ENCODE measurements around the gene MVK. TPM values are rescaled to one million over a fixed set of nuclear protein-coding genes. Genes with fewer than 3 reads are reported as not detected.
"Not testable (repeated sequence)": the region's sequence is repeated elsewhere in the genome, so short reads cannot be mapped to it uniquely, and the experiment has no call there.

Gene MVK
- total and polyA plus RNA-seq, 4 donors = 22.4 to 62.7 (median 37.2) TPM

DNA sequence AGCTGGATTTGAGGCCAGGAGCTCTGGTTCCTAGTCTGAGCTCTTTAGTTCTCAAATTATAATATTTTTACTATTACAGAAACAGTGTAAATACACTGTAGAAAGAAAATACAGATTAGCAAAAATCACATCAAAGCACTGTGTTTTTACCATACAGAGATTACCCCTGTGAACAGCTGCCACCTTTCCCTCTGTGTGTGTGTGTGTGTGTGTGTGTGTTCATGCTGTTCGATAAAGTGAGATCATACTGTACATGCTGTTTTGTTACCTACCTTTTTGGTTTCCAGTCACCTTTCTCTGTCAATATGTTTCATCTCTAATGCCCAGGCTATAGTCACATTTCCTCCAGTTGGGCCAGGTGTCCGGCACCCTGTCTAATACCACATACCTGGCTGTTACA is 26.9 kb downstream of the MVK start:
- no peak overlapping the region for H3K4me3 ChIP-seq
- peaks cover 0 to 13% (median 0%) of the 10 kb centered on the region in 4 donors for H3K36me3 ChIP-seq (ENCODE audit: control insufficient read depth in 4 of 4, insufficient read depth in 4 of 4, low read length in 4 of 4)
- no peak overlapping the region for H3K27ac ChIP-seq (ENCODE audit: low read depth in 1 of 2, low read length in 1 of 2)
- 86 to 93% methylated on average over 2 of the region's 2 CpGs for WGBS, 2 donors
- H3K27me3 ChIP-seq (ENCODE audit: control insufficient read depth in 3 of 3, insufficient read depth in 3 of 3, low read length in 2 of 3) = no peaks in the 10 kb centered on the region
- ATAC-seq (ENCODE audit: insufficient read depth, low FRiP score) (no peak), DNase-seq (no peak)
- H3K9me3 ChIP-seq (ENCODE audit: control insufficient read depth in 4 of 4, insufficient read depth in 3 of 4, low read length in 3 of 4) = no peaks in the 10 kb centered on the region
- no peak overlapping the region for H3K9ac ChIP-seq (ENCODE audit: insufficient read depth in 1 of 2, low read length in 2 of 2)
- H3K4me1 ChIP-seq (ENCODE audit: control insufficient read depth in 5 of 5, insufficient read depth in 5 of 5, low read length in 5 of 5) = peaks cover 0 to 7% (median 3%) of the 10 kb centered on the region in 5 donors
- TF ChIP-seq, protein P1, sequence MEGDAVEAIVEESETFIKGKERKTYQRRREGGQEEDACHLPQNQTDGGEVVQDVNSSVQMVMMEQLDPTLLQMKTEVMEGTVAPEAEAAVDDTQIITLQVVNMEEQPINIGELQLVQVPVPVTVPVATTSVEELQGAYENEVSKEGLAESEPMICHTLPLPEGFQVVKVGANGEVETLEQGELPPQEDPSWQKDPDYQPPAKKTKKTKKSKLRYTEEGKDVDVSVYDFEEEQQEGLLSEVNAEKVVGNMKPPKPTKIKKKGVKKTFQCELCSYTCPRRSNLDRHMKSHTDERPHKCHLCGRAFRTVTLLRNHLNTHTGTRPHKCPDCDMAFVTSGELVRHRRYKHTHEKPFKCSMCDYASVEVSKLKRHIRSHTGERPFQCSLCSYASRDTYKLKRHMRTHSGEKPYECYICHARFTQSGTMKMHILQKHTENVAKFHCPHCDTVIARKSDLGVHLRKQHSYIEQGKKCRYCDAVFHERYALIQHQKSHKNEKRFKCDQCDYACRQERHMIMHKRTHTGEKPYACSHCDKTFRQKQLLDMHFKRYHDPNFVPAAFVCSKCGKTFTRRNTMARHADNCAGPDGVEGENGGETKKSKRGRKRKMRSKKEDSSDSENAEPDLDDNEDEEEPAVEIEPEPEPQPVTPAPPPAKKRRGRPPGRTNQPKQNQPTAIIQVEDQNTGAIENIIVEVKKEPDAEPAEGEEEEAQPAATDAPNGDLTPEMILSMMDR (IDR thresholded peaks at IDR 0.05; ENCODE audit: control extremely low read depth, extremely low read depth) = no peak

DNA sequence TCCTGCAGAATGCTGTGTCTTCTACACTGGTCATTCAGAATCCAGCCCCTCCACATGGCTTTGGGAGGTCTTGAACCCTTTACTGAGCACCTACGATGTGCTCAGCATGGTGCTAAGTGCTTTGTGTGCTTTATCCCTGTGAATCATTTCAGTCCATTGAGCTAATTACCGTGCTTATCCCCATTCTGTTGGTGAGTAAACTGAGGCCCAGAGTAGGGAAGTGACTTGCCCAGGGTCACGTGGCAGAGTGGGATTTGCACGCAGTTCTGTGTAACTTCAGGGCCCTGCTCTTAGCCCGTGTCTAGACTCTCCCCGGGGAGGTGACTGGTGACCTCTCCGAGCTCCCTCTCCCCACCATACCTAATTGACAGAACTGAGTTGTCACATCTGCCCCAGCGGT is 27.4 kb downstream of the MVK start:
- Histone ChIP-seq H3K9me3 (ENCODE audit: control insufficient read depth in 4 of 4, insufficient read depth in 3 of 4, low read length in 3 of 4) (no peaks in the 10 kb centered on the region), H3K27ac (ENCODE audit: low read depth in 1 of 2, low read length in 1 of 2) (no peak overlapping the region), H3K36me3 (ENCODE audit: control insufficient read depth in 4 of 4, insufficient read depth in 4 of 4, low read length in 4 of 4) (peaks cover 0 to 10% (median 0%) of the 10 kb centered on the region in 4 donors), H3K27me3 (ENCODE audit: control insufficient read depth in 3 of 3, insufficient read depth in 3 of 3, low read length in 2 of 3) (no peaks in the 10 kb centered on the region), H3K4me3 (no peak overlapping the region), H3K9ac (ENCODE audit: insufficient read depth in 1 of 2, low read length in 2 of 2) (no peak overlapping the region), H3K4me1 (ENCODE audit: control insufficient read depth in 5 of 5, insufficient read depth in 5 of 5, low read length in 5 of 5) (peaks cover 0 to 9% (median 3%) of the 10 kb centered on the region in 5 donors)
- ATAC-seq (ENCODE audit: insufficient read depth, low FRiP score) = no peak
- WGBS, 2 donors = 85 to 91% methylated on average over 8 of the region's 8 CpGs
- no peak for DNase-seq
- TF ChIP-seq, protein P1 (IDR thresholded peaks at IDR 0.05; ENCODE audit: control extremely low read depth, extremely low read depth) = no peak

DNA sequence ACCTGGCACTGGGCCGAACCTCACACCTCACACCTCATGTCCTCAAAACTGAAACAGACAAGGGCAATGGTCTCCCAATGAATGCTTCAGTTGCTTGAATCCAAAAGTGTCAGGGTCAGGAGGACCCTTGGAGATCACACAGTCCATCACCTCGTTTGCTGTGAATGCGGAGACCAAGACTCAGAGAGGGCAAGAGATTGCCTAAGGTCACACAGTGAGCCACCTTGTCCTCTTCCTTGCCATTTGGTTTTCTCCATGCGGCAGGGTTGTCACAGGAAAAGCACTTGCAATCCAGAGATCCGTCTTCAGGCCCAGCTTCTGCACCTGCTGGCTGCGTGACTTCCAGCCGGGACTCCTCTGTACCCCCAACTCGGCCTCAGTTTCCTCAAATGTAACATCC is 28.0 kb downstream of the MVK start:
- H3K9me3 ChIP-seq (ENCODE audit: control insufficient read depth in 4 of 4, insufficient read depth in 3 of 4, low read length in 3 of 4) = no peaks in the 10 kb centered on the region
- 87 to 94% methylated on average over 8 of the region's 8 CpGs for WGBS, 2 donors
- peaks cover 0 to 15% (median 3%) of the 10 kb centered on the region in 5 donors for H3K4me1 ChIP-seq (ENCODE audit: control insufficient read depth in 5 of 5, insufficient read depth in 5 of 5, low read length in 5 of 5)
- ATAC-seq (ENCODE audit: insufficient read depth, low FRiP score) (no peak), DNase-seq (no peak)
- no peak overlapping the region for H3K27ac ChIP-seq (ENCODE audit: low read depth in 1 of 2, low read length in 1 of 2)
- no peaks in the 10 kb centered on the region for H3K27me3 ChIP-seq (ENCODE audit: control insufficient read depth in 3 of 3, insufficient read depth in 3 of 3, low read length in 2 of 3)
- no peak overlapping the region for H3K4me3 ChIP-seq
- TF ChIP-seq, protein P1 (IDR thresholded peaks at IDR 0.05; ENCODE audit: control extremely low read depth, extremely low read depth) = no peak
- no peak overlapping the region for H3K9ac ChIP-seq (ENCODE audit: insufficient read depth in 1 of 2, low read length in 2 of 2)
- peaks cover 0 to 4% (median 0%) of the 10 kb centered on the region in 4 donors for H3K36me3 ChIP-seq (ENCODE audit: control insufficient read depth in 4 of 4, insufficient read depth in 4 of 4, low read length in 4 of 4)

DNA sequence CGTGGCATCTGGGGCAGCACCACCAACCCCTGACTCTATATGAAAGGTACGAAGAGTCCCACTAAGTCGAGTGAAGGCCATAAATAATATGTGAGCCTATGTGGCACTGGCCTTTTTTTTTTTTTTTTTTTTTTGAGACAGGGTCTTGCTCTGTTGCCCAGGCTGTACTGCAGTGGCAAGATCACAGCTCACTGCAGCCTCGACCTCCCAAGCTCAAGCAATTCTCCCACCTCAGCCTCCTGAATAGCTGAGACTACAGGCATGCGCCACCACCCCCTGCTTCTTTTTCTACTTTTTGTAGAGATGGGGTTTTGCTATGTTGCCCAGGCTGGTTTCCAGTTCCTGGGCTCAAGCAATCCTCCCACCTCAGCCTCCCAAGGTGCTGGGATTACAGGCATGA is 28.5 kb downstream of the MVK start:
- not testable (repeated sequence) for DNase-seq; ATAC-seq (ENCODE audit: insufficient read depth, low FRiP score); H3K36me3 ChIP-seq (ENCODE audit: control insufficient read depth in 4 of 4, insufficient read depth in 4 of 4, low read length in 4 of 4); H3K27me3 ChIP-seq (ENCODE audit: control insufficient read depth in 3 of 3, insufficient read depth in 3 of 3, low read length in 2 of 3); H3K9ac ChIP-seq (ENCODE audit: insufficient read depth in 1 of 2, low read length in 2 of 2); H3K27ac ChIP-seq (ENCODE audit: low read depth in 1 of 2, low read length in 1 of 2); H3K4me3 ChIP-seq; H3K9me3 ChIP-seq (ENCODE audit: control insufficient read depth in 4 of 4, insufficient read depth in 3 of 4, low read length in 3 of 4)
- H3K4me1 ChIP-seq (ENCODE audit: control insufficient read depth in 5 of 5, insufficient read depth in 5 of 5, low read length in 5 of 5) = peaks cover 0 to 21% (median 3%) of the 10 kb centered on the region in 5 donors
- 84 to 93% methylated on average over 5 of the region's 5 CpGs for WGBS, 2 donors
